ENCODE data around the gene CHTF18.

GRCh38 chr16:799948-800833, 11.8 kb downstream of the CHTF18 start, which contains the start of gene GNG13:
- no peak for TF ChIP-seq CTCF (conservative IDR thresholded peaks at IDR 0.05; ENCODE audit: low read depth, low read length)
- no peak for TF ChIP-seq POLR2A (IDR thresholded peaks at IDR 0.05; ENCODE audit: low read depth, low read length)
